Measurements from ENCODE around the gene CANX.
"Not testable (repeated sequence)": the region's sequence is repeated elsewhere in the genome, so short reads cannot be mapped to it uniquely, and the experiment has no call there.

Gene CANX

DNA sequence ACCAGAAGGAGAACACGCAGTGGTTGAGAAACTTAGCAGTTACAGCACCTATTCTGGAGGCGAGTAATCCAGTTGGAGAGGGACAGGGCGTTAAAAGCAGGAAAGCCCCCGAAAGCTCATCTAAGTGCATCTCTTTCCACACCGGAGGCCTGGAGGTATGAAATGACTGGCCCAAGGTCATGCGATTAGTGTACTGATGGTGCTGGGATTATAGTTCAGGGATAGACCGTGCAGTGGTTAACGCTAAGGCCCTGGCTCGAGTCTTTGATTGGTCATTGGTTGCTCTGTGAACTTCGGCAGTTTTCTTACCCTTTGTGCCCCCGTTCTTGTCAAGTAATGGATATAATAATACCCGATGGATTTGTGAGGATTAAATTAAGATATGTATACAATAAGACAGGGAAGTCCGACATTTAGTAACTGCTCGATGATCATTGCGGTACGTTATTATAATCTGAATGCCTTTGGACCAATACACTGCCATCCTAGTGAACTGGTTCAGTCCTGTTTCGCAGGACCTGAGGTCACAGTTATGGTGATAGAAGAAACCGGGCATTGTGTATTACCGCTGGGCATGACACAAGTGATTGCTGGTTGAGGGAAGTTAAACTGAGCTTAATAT, 960 bp downstream of the CANX start:
- no peak for DNase-seq

DNA sequence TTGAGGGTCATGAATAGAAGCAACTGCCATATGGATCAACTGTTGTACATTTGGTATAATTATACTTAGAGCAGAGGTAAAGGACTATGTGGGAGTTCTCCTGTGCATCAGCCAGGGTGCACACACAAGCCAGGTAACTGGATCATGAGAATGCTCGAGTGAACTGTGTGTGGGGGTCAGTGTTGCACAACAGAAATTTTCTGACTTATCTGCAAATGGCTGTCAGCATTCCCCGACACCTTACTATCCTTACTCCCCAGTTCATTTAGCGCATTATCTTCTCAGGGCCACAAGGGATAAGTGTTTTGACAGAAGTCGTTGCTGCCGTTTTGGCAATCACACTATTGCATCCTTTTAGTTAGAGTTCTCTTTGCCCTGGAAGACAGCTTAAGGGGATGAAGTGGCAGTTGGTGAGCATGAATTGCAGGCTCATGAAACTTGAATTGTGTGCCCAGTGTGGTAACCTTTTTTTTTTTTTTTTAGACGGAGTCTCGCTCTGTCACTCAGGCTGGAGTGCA, 1.7 kb downstream of the CANX start:
- DNase-seq: no peak

DNA sequence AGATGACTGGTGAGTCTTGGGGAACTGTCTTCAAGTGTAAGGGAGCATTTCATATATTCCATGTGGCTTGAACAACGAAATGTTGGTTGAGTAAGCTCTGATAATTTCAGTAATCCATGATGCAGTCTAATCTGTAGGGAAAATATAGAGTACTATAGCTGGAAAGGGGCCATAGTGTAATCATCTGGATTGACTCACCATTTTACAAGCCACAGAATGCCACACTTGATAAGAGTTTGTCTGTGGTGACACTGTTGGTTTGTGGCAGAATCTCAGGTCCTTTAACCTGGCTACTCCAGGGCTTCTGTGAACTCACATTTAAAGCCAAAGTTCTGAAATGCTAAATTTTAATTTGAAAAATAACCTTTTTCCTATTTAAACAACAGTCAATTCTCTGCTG, 17.5 kb downstream of the CANX start:
- no peak for DNase-seq

DNA sequence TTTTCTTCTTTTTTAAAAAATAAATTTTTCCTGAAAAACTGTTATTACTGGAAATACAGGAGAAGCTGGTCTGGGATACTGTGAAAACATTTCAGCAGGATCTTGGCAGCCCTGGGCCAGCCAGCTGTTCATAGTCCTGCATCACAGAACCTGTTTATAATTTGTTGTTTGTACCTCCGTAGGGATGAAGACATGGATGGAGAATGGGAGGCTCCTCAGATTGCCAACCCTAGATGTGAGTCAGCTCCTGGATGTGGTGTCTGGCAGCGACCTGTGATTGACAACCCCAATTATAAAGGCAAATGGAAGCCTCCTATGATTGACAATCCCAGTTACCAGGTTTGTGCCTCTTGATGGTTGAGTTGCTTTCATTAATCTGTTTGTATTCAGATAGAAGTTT, 21.5 kb downstream of the CANX start:
- no peak for DNase-seq

DNA sequence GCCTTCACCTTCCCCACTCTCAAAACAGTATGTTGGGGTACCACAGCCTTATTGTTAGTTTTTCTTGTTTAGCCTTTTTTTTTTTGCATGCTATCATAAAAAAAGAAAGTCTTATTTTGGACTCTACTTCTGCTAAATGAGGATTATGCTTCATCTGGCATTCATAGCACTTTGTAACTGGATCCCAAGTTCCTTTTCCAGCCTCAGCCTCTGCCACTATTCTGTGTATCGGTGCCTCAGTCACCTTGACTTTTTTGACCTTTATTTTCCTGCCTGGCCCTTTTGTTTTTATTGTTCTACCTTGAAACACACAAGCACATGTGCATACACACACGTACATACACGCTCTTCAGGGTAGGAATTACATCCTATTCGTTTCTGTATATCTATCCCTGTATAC, 25.4 kb downstream of the CANX start:
- no peak for DNase-seq

DNA sequence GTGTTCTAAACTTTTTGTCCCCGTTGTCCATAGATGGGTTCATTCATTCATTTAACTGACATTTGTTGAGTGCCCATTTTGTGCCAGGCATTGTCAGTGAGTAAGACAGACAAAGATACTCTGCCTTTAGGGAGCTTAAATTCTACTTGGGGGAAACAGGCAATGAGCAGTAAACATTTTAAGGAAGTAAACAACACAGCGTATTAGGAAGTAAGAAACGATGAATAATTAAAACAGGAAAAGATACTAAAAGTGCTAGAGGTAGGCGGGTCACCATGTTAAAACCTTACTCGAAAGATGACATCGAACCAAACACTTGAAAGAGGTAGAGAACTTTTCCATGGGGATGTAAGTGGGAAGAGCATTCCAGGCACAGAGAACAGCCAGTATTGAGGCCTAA, 28.3 kb downstream of the CANX start:
- no peak for DNase-seq

DNA sequence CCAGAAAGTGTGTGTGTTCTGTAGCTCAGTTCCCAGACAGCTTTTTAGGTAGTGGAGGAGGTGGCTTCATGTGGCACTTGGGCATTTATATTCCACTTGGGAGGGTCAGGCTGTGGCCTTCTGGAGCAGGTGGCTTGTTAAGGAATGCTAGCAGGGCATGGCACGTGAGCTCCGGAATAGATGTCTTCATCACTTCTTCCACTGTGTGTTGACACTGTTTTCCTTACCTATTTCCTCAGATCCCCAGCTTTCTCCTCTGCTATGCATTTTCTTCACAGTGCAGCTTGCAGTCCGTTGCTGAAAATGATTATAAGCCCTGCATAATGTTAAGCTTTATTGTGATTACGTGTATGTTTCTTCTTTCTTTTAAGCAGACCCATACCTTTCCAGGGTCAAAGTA, 30.5 kb downstream of the CANX start:
- DNase-seq: no peak

DNA sequence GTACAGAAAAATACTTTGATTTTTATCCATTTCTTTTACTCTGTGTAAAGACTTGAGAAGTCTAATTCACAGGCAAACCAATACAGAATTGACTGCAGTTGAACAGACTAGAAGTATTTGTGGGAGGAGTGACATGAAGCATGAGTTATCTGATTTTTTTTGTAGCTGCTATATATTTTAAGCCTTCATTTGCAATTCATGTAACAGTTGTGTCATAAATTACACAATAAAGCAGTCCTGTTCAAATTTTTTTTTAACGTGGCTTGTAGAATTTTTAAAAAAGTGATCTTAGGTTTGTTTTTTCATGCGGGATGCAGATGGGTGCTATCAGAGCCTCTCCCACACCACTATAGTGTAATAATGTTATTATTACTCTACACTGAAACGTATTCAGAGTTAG, 31.0 kb downstream of the CANX start:
- no peak for DNase-seq

DNA sequence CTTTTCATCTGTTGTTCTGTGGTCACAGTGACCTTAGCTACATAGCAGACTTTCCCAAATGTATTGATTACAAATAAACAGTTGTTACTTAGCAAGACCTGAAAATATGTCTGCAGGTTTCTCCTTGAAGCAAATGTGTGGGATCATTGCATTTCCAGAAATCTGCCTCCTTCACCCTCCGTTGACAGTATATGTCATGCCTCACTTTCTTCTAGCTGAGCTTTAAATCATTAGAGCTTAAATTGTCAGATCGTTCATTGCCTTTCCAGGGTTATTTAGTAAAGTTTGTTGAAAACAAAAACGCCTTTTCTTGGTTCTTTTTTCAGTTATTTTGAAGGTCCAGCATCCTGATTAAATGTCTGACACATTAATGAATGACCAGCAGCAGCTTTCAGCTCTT, 31.6 kb downstream of the CANX start:
- DNase-seq: no peak

DNA sequence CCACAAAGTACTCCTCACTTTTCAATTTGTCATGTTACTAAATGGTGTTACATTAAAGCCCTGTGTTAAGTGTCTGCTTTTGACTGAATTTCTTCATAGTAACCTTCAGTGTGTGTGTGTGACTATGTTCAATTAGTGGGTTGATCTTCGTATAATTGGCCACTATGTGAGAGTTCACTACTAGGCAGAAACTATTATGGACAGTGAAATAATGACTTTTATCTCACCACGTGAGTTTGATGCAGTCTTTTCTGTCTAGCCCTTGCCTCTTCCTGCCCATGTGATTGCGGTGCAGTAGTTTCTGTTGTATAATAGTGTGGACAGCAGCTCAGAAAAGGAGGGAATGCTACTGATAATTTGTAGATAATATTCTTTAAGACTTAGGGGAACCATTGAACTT, 32.1 kb downstream of the CANX start:
- no peak for DNase-seq

DNA sequence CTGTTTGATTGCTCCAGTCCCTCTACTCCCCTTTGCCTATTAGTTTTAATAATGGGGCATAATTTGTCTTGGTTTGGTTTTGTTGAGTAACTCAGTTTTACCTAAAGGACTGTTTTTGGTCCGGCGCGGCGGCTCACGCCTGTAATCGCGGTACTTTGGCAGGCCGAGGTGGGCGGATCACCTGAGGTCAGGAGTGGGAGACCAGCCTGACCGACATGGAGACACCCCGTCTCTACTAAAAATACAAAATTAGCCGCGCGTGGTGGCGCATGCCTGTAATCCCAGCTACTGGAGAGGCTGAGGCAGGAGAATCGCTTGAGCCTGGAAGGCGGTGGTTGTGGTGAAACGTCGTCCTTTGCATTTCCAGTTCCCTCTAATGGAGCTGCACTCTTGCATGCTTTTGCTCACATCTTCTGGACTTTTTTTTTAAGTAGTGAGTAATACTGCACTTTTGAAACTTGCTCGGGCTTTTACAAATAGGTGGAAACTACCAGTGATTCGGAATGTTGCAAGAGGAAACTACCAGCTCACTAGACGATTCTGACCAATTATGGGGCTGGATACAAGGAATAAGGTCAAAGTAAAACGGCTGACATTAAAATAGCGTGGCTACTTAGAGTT, 33.1 kb downstream of the CANX start:
- no peak for DNase-seq

DNA sequence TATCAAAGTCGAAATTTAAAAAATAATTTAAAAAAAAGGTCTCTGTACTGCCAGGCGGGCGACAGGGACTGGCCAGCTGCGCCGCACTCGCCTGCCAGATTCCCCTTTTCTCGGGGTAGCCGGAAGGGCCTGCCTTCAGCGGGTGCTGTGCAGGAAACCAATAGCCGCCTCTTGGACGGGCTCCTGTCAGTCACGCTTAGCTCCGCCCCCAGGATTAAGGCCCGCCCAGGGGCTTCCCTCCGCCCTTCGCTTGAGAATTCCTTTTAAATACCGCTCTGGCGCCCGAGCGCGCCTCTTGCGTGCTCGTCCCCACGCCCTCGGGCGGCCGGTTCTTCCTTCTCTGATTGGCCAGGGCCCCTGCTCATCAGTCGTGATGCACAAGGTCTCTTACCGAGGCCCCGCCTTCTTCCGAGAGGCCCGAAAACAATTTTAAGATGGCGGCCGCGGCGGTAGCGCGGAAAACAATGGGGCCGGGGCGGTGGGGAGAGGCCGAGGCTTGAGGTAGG, 33.7 kb downstream of the CANX start, which contains the start of gene MAML1:
MAML1 (plus strand) TSS at position 411 of the 506 bp plus-strand sequence. CDS start 291 bp downstream, outside the sequence.
- peak; percentile 95 for DNase-seq

DNA sequence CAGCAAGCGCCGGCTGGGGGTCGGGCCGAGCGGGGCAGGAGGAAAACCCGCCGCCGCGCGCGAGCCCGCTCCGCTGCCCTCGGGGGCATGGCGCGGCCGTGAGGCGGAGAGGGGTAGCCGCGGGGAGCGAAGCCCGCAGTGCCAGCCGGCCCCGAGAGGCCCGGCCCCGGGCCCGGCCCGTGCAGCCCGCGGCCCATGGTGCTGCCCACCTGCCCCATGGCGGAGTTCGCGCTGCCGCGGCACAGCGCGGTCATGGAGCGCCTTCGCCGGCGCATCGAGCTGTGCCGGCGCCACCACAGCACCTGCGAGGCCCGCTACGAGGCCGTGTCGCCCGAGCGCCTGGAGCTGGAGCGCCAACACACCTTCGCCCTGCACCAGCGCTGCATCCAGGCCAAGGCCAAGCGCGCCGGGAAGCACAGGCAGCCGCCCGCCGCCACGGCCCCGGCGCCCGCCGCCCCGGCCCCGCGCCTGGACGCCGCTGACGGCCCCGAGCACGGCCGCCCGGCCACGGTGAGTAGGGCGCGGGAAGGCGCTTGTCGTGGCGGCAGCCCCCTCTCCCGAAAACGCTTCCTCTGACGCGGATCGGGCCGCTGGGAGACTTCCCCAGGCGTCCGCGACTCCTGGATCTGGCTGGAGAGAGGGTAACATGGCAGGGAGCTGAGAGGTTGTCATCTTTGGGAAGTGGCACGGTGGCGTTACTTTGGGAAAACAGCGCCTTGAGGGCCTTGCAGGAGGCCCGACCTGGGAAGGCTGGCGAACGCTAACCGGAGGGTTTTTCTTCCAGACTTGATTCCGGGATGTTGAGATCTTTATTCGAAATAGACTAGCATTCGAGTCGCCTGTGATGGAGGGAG, 34.4 kb downstream of the CANX start:
- no peak for DNase-seq

DNA sequence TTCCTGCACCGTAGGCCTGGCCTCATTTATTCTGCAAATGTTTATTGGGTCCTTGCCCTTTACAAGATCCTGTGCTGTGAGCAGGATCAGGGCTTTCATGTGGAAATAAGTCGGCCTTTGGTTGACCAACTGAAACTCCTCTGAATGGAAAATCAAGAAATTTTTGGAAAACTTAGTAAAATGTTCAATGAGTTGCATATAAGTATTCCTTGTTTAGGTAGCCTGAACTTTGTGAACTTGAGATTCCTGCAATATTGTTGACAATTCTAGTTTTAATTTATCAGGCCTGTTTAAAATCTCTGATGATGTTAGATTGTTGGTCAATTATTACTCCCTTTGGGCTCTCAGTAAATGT, 35.0 kb downstream of the CANX start:
- DNase-seq: no peak

DNA sequence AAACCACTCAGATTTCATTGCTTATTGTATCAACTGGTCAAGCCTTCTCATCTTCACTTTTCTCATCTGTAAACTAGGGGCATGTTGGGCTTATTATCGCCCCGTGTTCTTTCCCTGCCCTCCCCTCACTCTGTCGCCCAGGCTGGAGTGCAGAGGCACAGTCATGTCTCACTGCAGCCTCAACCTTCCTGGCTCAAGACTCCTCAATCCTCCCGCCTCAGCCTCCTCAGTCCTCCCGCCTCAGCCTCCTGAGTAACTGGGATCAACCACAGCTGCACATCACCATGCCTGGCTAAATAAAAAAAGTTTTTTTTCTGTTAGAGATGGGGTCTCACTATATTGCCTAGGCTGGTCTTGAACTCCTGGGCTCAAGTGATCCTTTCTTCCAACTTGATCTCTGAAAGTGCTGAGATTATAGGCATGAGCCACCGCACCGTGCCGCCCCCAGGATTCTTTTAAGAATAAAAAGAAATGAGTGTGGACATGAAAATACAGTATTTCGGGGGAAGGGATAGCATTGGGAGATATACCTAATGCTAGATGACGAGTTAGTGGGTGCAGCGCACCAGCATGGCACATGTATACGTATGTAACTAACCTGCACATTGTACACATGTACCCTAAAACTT, 35.9 kb downstream of the CANX start:
- DNase-seq: no peak

DNA sequence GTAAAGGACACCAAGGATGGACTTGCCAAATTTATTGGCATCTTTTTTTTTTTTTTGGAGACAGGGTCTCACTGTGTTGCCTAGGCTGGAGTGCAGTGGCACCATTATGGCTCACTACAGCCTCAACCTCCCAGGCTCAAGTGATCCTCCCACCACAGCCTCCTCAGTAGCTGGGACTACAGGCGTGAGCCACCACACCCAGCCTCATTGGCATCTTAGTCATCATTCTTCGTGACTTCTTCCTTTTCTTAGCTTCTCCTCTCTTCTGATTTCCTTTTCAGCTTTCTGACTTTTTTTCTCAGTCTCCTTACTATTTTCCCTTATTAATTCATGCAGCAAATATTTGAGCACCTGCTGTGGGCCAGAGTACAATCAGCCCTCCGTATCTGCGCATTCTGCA, 40.0 kb downstream of the CANX start:
- no peak for DNase-seq

DNA sequence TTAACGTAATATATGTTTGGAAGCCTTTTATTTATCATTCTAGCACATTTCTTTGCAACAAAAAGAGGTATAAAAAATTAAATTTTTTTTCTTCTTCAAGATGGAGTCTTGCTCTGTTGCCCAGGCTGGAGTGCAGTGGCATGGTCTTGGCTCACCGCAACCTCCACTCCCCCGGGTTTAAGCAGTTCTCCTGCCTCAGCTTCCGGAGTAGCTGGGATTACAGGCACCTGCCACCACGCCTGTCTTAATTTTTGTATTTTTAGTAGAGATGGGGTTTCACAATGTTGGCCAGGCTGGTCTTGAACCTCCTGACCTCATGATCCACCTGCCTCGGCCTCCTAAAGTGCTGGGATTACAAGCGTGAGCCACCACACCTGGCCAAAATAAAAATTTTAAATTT, 45.3 kb downstream of the CANX start:
- not testable (repeated sequence) for DNase-seq

DNA sequence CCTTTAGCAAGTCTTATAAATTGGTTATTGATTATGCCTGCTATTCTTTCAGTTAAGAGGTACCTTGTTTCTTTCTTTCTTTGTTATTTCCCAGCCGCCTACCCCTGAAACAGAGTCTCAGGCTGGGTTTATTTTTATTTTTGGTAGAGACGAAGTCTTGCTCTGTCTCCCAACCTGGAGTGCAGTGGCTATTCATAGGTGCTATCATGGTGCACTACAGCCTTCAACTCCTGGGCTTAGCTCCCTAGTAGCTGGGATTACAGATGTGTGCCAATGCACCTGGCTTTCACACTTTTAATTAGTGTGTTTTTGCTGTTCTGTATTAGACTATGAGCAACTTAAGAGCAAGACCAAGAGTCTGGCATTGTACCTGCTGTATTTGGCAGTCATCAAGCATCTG, 48.1 kb downstream of the CANX start:
- no peak for DNase-seq

DNA sequence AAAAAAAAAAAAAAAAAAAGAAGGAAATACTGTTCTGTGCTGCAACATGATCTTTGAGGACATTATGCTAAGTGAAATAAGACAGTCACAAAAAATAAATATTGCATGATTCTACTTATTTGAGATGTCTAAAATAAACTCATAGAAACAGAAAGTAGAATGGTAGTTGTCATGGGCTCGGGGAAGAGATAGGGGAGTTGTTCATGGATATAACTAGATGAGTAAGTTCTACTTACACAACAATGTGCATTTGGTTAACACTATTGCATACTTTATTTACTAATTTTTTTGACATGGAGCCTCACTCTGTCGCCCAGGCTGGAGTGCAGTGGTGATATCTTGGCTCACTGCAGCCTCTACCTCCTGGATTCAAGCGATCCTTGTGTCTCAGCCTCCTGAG, 49.0 kb downstream of the CANX start:
- DNase-seq: no peak

DNA sequence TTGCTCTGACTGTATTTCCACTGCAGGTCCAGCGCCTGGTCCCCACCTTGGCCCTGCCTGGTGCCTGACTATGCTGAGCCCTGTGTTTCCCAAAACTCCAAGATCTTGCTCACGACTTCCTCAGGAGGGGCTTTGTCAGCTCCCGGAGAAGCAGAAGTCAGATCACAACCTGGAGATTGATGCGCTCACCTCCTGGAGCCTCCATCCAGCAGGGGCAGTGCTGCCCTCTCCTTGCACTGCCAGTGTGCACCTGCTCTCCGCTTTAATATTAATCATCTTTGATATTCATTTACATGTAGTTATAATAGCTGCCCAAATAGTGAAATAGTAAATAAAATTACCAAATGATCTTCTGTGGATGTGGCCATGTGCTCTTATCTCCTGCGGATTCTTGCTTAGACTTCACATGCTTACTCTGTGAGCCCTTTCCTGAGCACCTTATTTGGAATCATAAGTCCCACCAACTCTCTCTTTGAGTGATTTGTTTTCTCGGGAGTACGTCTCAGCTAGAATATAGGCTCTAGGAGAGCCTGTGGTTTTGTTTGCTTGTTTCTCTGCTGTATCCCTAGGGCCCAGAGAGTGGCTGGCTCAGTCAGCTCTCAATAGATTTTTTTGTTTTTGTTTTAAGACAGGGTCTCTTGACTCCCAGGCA, 51.2 kb downstream of the CANX start:
- DNase-seq: no peak

DNA sequence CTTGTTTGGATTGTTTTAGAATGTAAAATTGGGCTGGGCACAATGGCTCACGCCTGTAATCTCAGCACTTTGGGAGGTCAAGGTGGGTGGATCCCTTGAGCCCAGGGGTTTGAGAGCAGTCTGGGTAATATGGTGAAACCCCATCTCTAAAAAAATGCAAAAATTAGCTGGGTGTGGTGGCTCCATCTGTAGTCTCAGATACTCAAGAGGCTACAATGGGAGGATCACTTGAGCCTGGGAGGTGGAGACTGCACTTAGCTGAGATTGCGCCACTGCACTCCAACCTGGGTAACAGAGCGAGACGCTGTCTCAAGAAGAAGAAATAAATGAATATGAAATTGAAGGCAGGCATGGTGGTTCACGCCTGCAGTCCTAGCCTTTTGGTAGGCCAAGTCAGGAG, 55.2 kb downstream of the CANX start:
- DNase-seq: no peak

DNA sequence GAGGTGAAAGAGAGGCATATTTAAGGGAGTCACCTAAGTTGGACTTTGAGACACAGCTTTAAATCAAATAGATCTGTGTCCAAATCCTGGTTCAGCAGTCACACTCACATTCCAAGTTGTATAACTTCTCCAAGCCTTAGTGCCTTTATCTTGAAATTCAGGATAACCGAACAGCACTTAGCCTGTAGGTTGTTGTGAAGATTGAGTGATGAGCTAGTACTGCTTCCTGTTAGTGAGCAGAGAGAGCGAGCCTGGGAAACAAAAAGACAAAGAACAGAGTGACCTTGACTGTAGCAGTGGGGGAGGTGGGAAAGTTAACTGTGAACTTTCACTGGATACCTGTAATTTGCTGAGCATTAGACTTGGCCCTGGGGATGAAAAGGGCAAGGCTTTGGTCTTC, 56.3 kb downstream of the CANX start:
- no peak for DNase-seq

DNA sequence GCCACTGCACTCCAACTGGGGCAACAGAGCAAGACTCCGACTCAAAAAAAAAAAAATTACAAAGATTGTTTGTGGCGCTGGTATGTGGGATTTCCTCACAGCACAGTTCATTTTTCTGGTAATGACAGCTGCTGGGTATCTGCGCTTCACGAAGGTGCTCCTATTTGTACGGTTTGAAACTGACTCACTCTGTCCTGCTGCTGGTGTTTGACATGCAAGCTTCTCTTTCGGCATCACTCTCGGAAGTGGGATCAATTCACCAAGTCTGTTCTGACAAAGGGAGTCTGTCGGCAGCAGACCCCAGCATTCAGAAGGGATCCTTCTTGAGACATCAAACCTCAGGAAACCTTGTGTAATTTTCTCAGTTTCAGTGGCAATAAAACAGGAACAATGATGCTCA, 60.2 kb downstream of the CANX start:
- no peak for DNase-seq
